HepG2 (cell line): ENCODE data around the gene C16orf89. TPM values are rescaled to one million over a fixed set of nuclear protein-coding genes. Genes with fewer than 3 reads are reported as not detected.
A peak's percentile ranks its signal among the peaks of the same experiment; 100 is the strongest.

ENCODE experiments used
- AGO2 ChIP-seq: fragments of 200-400 bp; formaldehyde crosslinking; optimal IDR thresholded peaks from 2 replicates; pipeline ENCODE3; 2017; ENCODE audit warnings: mild to moderate bottlenecking, low read depth, low read length, moderate library complexity
- KMT2A ChIP-seq: sonication (generic); formaldehyde crosslinking; IDR thresholded peaks from 2 replicates; pipeline ENCODE4 v1.4.0; 2020; ENCODE audit warnings: missing genetic modification reagents
- THAP9 ChIP-seq: sonication (generic); formaldehyde crosslinking; IDR thresholded peaks from 2 replicates; pipeline ENCODE4; 2020; ENCODE audit warnings: missing genetic modification reagents, mild to moderate bottlenecking, borderline replicate concordance
- ZFP36L1 ChIP-seq: sonication (generic); formaldehyde crosslinking; IDR thresholded peaks from 2 replicates; pipeline ENCODE4 v1.8.0; 2022; ENCODE audit warnings: mild to moderate bottlenecking, missing genetic modification reagents, moderate library complexity
- ZNF251 ChIP-seq: sonication (generic); formaldehyde crosslinking; IDR thresholded peaks from 2 replicates; pipeline ENCODE4 v1.9.0; 2021; ENCODE audit warnings: mild to moderate bottlenecking, missing genetic modification reagents
- ZNF414 ChIP-seq: sonication (generic); formaldehyde crosslinking; IDR thresholded peaks from 2 replicates; pipeline ENCODE4 v1.5.0; 2020; ENCODE audit warnings: missing genetic modification reagents
- ZNF431 ChIP-seq: sonication (generic); formaldehyde crosslinking; IDR thresholded peaks from 2 replicates; pipeline ENCODE4 v1.9.0; 2022; ENCODE audit warnings: missing genetic modification reagents, low read depth, mild to moderate bottlenecking, borderline replicate concordance
- ZNF619 ChIP-seq: sonication (generic); formaldehyde crosslinking; IDR thresholded peaks from 2 replicates; pipeline ENCODE4 v1.4.0; 2020; ENCODE audit warnings: mild to moderate bottlenecking, missing genetic modification reagents
- ZNF629 ChIP-seq: sonication (generic); formaldehyde crosslinking; conservative IDR thresholded peaks from 2 replicates; pipeline ENCODE4 v1.5.0; 2020; ENCODE audit warnings: missing genetic modification reagents
- ZNF768 ChIP-seq: sonication (generic); formaldehyde crosslinking; IDR thresholded peaks from 2 replicates; pipeline ENCODE4 v1.4.0; 2020; ENCODE audit warnings: missing genetic modification reagents
- ZNF83 ChIP-seq: sonication (generic); formaldehyde crosslinking; IDR thresholded peaks from 2 replicates; pipeline ENCODE4 v1.4.0; 2020; ENCODE audit warnings: missing genetic modification reagents, mild to moderate bottlenecking, borderline replicate concordance
- ZXDC ChIP-seq: sonication (generic); formaldehyde crosslinking; IDR thresholded peaks from 2 replicates; pipeline ENCODE4 v1.5.0; 2020; ENCODE audit warnings: mild to moderate bottlenecking, missing genetic modification reagents
- ZZZ3 ChIP-seq: sonication (generic); formaldehyde crosslinking; IDR thresholded peaks from 2 replicates; pipeline ENCODE4 v1.4.0; 2020; ENCODE audit warnings: missing genetic modification reagents, mild to moderate bottlenecking, borderline replicate concordance
- polyA plus RNA-seq, 8 experiments: library from polyadenylated mRNA; depleted of rRNA in 3 of 8; stranded (reverse) in 7 of 8; unstranded in 1 of 8; fragments of >200 nt; fragmentation: Illumina TruSeq in 4 of 8; extraction: Trizol in 4 of 8; gene quantifications; 2 replicates each; pipeline versions ENCODE4 v1.2.1 to v1.2.3, GENCODE V29; 2011 to 2016; ENCODE audit warnings: low read depth in 4 of 8, missing spikeins in 1 of 8, mixed read lengths in 1 of 8; ENCODE audit not compliant: insufficient read depth in 1 of 8
- total RNA-seq, 5 experiments: library from RNA; depleted of rRNA; stranded (reverse); fragments of >200 nt; fragmentation: Illumina TruSeq; extraction: Trizol; gene quantifications; 2 replicates each; pipeline ENCODE4 v1.2.3, GENCODE V29; 2016; ENCODE audit warnings: low read depth in 1 of 5
- TF ChIP-seq, protein P1 (sequence below): sonication (generic); formaldehyde crosslinking; IDR thresholded peaks from 2 replicates; pipeline ENCODE4 v1.5.0; 2020; ENCODE audit warnings: missing genetic modification reagents, mild to moderate bottlenecking, borderline replicate concordance
- TF ChIP-seq, protein P2 (sequence below): sonication (generic); formaldehyde crosslinking; IDR thresholded peaks from 2 replicates; pipeline ENCODE4 v1.9.0; 2021; ENCODE audit warnings: mild to moderate bottlenecking, missing genetic modification reagents

C16orf89 gene
- total and polyA plus RNA-seq, 2 of the 13 experiments (the other 11 are each of a cell fraction or from before 2014, with no cell fraction given) = 1.9 to 3.4 TPM

DNA sequence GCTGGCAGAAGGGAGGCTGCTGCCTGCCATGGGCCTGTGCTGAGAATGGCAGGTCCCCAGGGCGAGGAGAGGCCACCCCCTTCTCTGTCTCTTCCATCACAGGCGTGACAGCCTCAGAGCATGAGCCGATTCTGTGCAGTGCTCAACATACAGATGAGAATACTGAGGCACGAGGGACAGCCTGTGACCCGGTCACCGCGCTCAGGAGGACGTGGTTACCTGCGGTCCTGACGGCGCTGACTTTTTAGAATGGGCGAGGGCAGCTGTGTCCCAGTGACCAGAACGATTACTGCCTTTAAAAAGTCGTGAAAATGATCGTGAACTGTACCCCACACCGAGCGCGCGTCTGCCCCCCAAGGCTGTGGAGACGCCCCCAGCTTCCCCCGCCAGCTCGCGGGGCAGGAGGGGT, 31.3 kb upstream of the C16orf89 start (continued):
- TF ChIP-seq ZZZ3 (CRISPR knock-in tag) = 0 out of 2 replicates have a peak, but pooled peaks have one; percentile 46
- TF ChIP-seq, protein P1, sequence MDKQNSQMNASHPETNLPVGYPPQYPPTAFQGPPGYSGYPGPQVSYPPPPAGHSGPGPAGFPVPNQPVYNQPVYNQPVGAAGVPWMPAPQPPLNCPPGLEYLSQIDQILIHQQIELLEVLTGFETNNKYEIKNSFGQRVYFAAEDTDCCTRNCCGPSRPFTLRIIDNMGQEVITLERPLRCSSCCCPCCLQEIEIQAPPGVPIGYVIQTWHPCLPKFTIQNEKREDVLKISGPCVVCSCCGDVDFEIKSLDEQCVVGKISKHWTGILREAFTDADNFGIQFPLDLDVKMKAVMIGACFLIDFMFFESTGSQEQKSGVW = 0 out of 2 replicates have a peak, but pooled peaks have one; percentile 69
- peak; percentile 7; the same call in 1 of the 2 replicates for TF ChIP-seq ZFP36L1 (CRISPR knock-in tag)
- peak; percentile 4; the same call in 1 of the 2 replicates for TF ChIP-seq KMT2A
- peak; percentile 43; the same call in 1 of the 2 replicates for TF ChIP-seq ZNF414 (CRISPR knock-in tag)
- peak; percentile 6; the same call in 1 of the 2 replicates for TF ChIP-seq THAP9
- peak; percentile 90 for TF ChIP-seq ZNF629
- peak; percentile 60; the same call in 1 of the 2 replicates for TF ChIP-seq ZNF768 (CRISPR knock-in tag)
- 0 out of 2 replicates have a peak, but pooled peaks have one; percentile 63 for TF ChIP-seq ZNF251 (CRISPR knock-in tag)
- 0 out of 2 replicates have a peak, but pooled peaks have one; percentile 77 for TF ChIP-seq ZNF619
- peak; percentile 43 for TF ChIP-seq AGO2
- 0 out of 2 replicates have a peak, but pooled peaks have one; percentile 70 for TF ChIP-seq ZNF431 (CRISPR knock-in tag)
- TF ChIP-seq ZNF83 (CRISPR knock-in tag) = peak; percentile 95; the same call in 1 of the 2 replicates
- TF ChIP-seq, protein P2, sequence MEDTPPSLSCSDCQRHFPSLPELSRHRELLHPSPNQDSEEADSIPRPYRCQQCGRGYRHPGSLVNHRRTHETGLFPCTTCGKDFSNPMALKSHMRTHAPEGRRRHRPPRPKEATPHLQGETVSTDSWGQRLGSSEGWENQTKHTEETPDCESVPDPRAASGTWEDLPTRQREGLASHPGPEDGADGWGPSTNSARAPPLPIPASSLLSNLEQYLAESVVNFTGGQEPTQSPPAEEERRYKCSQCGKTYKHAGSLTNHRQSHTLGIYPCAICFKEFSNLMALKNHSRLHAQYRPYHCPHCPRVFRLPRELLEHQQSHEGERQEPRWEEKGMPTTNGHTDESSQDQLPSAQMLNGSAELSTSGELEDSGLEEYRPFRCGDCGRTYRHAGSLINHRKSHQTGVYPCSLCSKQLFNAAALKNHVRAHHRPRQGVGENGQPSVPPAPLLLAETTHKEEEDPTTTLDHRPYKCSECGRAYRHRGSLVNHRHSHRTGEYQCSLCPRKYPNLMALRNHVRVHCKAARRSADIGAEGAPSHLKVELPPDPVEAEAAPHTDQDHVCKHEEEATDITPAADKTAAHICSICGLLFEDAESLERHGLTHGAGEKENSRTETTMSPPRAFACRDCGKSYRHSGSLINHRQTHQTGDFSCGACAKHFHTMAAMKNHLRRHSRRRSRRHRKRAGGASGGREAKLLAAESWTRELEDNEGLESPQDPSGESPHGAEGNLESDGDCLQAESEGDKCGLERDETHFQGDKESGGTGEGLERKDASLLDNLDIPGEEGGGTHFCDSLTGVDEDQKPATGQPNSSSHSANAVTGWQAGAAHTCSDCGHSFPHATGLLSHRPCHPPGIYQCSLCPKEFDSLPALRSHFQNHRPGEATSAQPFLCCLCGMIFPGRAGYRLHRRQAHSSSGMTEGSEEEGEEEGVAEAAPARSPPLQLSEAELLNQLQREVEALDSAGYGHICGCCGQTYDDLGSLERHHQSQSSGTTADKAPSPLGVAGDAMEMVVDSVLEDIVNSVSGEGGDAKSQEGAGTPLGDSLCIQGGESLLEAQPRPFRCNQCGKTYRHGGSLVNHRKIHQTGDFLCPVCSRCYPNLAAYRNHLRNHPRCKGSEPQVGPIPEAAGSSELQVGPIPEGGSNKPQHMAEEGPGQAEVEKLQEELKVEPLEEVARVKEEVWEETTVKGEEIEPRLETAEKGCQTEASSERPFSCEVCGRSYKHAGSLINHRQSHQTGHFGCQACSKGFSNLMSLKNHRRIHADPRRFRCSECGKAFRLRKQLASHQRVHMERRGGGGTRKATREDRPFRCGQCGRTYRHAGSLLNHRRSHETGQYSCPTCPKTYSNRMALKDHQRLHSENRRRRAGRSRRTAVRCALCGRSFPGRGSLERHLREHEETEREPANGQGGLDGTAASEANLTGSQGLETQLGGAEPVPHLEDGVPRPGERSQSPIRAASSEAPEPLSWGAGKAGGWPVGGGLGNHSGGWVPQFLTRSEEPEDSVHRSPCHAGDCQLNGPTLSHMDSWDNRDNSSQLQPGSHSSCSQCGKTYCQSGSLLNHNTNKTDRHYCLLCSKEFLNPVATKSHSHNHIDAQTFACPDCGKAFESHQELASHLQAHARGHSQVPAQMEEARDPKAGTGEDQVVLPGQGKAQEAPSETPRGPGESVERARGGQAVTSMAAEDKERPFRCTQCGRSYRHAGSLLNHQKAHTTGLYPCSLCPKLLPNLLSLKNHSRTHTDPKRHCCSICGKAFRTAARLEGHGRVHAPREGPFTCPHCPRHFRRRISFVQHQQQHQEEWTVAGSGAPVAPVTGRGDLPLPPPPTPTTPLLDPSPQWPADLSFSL (CRISPR knock-in tag) = 0 out of 2 replicates have a peak, but pooled peaks have one; percentile 16
- peak; percentile 69; the same call in 1 of the 2 replicates for TF ChIP-seq ZXDC (CRISPR knock-in tag)
